GM19239 (cell line): ENCODE results near the gene BRSK2.

Experiments used
- DNase-seq: peaks from one replicate; pipeline ENCODE4 v3.0.0; 2011; ENCODE audit warnings: low spot score; ENCODE audit not compliant: insufficient read length
- FAIRE-seq: peaks from 2 replicates; lab custom pipeline; 2011; peaks lifted over from hg19 to GRCh38; lab: Jason Lieb, UNC

The BRSK2 gene

DNA sequence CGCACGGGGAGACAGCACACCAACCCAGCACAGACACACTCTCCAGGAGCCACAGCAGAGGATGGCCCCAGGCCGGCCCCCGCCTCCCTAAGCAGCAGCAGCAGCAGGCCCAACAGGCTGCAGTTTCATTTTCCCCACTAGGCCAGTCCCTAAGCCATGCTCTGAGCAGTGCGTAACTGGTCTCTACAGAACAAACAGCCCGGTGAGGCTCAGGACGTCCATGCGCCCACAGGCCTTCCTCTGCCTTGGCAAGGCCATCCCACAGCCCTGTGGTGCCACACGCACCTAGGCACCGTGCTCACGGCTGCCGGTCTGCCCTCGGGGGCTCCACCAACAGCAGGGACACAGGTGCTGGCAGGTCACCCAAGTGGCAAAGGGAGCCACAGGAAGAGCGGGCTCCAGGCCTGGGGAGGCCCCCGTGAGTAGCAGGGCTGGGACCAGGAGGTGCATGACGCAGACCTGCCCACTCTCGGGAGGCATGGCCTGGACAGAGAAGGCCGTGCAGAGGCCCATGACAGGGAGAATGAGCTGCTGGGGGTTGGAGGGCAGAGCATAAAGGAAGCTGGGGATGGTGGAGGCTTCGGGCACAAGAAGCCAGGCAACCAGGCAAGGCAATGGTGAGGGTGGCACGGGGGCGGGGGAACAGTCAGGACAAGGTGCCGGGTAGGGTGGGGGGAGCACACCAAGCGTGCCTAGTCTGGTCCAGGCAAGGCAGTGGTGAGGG is 98.3 kb downstream of the BRSK2 start:
- FAIRE-seq: no peak
- no peak for DNase-seq

DNA sequence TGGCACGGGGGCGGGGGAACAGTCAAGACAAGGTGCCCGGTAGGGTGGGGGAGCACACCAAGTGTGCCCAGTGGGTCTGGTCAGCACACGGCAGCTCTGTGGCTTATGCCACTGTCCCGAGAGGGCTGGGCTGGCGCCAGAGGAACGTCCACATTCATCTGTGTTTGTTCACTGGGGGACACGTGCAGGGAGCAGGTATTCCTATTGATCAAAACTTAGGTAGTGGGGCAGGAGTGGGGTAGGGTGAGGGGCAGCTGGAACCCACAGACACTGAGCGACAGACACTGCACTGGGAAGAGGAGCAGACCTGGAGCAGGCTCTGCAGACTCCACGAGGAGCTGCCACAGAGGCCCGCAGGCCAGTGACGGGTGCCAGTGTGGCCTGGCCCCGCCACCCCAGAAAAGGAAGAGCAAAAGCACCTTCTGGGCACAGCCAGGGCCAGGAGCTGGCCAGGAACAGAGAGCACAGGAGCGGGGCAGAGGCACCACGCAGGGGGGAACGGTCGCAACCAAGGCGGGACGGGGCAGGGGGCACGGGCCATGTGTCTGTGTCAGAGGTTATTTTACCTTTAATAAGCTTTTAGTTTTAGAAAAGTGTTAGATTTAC is 98.9 kb downstream of the BRSK2 start:
- FAIRE-seq (no peak), DNase-seq (no peak)

DNA sequence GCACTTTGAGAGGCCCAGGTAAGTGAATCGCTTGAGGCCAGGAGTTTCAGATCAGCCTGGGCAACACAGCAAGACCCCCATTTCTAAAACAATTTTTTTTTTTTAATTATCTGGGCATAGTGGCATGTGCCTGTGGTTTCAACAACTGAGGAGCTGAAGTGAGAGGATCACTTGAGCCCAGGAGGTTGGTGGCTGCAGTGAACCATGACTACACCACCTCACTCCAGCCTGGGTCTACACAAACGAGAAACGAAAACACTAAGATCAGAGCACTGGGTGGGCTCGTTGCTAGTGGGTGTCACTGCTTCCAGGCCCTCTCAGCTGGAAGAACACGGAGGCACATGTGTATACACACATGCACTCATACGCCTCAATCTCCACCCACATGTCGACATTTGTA is 100.9 kb downstream of the BRSK2 start:
- no peak for FAIRE-seq
- no peak for DNase-seq

DNA sequence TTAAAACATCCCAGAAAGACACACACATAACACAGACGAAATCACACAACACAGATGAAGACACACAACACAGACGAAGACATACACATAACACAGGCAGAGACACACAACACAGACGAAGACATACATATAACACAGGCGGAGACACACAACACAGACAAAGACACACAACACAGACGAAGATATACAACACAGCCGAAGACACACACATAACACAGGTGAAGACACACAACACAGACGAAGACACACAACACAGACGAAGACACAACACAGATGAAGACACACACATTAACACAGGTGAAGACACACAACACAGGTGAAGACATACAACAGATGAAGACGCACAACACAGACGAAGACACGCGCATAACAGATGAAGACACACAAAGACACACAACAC is 101.6 kb downstream of the BRSK2 start:
- no peak for FAIRE-seq
- no peak for DNase-seq

DNA sequence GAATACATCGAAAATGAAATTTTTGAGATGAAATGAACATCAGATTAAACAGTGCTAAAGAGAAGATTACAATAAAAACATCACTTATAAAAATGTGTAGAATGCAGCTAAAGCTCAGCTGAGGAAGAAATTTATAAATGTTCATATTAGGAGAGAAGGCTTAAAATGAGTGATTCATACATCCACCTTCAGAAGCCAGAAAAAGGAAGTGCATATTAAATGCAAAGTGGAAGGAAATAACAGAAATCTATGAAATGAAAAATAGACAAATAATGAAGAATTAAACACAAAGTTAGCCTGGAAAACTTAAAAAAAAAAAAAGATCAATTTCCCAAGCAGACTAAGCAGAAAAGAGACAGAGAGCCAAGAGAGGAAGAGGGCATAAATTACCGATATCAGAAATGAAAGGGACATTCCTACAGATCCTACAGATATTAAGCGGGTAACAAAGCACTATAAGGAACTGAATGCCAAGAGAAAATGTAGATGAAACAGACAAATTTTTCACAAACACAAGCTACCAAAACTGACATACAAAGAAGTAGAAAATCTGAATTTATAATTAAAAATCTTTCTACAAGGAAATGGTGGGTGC is 104.0 kb downstream of the BRSK2 start:
- no peak for FAIRE-seq
- no peak for DNase-seq

DNA sequence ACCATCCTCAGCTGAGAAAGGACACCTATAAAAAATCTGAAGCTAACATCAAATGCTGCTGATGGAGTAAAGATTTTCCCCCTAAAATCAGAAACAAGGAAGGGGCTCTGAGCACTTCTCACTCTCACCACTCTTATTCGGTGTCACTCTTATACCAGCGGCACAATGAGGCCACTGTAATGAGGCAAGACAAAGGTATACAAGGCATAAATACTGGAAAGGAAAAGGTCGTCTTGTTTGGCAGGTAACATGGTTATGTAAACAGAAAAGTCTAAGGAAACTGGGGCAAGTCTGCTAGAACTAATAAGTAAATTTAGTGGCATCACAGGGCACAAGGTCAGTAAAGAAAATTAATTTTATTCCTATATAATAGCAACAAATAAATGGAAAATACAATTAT is 104.9 kb downstream of the BRSK2 start:
- DNase-seq (no peak), FAIRE-seq (no peak)

DNA sequence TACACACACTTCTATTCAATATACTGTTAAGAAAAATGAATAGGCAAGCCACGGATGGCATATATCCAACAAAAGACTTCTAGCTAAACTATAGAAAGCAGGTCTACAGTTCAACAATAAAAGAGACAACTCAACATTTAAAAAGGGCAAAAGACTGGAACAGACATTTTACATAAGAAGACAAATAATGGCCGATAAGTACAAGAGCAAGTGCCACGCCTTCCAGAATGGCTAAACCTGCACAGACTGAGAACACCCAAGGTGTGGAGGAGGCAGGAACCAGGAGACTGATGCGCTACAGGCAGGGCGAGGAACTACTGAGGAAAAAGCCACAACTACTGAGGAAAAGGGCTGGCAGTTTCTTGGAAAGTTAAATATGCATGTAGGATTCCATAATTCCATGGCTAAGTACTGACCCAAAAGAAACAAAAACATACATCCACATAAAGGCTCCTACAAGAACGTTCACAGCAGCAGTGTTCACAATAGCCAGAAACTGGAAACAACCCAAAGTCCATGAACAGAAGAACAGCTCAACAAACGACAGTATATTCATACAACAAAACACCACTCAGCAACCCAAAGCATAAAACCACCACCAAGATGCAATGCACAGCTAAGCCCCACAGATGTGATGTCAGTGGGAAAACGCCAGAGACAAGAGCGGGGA is 106.5 kb downstream of the BRSK2 start:
- FAIRE-seq: no peak

DNA sequence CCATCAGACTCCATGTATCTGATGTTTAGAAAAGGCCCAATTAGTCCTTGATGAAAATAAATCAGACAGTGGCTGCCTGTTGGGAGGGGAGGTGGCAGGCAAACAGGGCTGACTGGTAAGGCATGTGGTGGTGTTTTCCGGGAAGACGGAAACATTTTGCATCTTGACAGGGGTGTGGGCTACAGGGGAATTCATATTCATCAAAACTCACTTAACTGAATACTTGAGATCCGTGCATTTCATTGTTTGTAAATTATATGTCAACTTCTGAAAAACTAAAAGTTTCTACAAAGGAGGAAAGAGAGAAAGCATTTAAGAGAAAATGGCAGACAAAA is 107.0 kb downstream of the BRSK2 start:
- DNase-seq (no peak), FAIRE-seq (no peak)

More for the DNA sequence above, 106.5 kb downstream of the BRSK2 start:
- no peak for DNase-seq

DNA sequence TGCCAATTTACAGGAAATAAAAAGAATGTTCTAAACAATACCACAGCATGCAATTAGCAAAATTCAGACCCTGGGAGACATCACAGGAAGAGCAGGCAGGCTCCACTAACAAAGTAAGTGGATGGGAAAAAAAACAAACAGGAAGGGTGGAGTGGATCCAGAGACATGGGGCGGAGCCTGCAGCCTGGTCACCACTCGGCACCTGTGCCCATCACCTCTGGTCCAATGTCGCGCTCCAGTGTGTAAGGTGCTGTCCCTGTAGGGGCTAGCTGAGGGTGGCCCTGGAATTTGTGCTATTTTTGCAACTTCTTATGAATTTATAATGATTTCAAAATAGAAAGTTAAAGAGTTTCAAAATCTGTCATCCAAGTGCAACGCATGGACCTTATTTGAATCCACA is 107.9 kb downstream of the BRSK2 start:
- no peak for FAIRE-seq
- no peak for DNase-seq

DNA sequence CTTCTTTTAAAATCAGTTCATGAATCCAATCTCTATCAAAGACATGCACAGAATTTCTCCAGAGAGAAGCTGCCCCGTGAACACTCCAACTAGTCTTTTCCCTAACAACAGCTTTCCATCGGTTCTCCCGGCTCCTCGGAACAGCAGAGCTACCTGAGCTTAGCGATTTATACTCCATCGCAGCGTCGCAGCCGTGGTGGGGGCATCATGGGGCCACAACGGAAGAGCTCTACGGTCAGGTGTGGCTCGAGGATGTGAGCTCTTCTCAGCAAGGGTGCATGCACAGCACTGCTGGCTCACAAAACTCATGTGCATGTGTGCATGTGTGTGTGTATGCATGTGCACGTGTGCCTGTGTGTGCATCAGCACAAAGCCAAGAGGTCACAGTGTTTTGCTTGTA is 108.5 kb downstream of the BRSK2 start:
- no peak for FAIRE-seq

DNA sequence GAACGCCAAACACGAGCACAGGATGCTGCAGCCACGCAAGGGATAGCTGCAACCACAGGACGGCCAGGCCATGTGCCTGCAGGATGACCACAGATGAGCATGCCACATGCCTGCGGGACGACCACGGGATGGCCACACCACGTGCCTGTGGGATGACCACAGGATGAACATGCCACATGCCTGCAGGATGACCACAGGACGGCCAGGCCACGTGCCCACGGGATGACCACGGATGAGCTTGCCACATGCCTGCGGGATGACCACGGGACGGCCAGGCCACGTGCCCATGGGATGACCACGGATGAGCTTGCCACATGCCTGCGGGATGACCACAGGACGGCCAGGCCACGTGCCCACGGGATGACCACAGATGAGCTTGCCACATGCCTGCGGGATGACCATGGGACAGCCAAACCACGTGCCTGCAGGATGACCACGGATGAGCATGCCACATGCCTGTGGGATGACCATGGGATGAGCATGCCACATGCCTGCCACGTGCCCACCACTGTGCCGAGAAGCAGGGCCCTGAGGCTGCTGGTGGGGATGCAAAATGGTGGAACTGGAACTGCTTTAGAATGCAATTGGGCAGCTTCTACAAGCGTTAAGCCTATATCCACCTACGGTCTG is 109.6 kb downstream of the BRSK2 start:
- DNase-seq: no peak
- FAIRE-seq: no peak

More for the DNA sequence above, 108.5 kb downstream of the BRSK2 start:
- no peak for DNase-seq

DNA sequence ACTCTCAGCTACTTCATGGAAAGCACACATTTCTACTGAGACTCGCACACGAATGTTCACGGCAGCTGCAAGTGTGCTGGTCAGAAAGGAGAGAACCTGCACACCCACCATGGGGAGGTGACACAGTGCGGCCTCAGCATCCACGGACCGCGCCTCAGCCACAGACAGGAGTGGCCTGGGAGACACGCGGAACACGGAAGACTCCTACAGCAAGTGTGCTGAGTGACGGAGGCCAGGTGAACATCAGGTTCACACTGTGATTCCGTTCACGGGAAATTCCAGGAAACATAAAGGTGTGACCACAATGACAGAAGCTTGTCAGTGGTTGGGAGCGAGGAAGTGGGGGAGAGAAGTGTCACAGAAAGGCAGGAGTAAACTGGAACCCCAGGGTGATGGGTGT is 110.2 kb downstream of the BRSK2 start:
- FAIRE-seq (no peak), DNase-seq (no peak)

DNA sequence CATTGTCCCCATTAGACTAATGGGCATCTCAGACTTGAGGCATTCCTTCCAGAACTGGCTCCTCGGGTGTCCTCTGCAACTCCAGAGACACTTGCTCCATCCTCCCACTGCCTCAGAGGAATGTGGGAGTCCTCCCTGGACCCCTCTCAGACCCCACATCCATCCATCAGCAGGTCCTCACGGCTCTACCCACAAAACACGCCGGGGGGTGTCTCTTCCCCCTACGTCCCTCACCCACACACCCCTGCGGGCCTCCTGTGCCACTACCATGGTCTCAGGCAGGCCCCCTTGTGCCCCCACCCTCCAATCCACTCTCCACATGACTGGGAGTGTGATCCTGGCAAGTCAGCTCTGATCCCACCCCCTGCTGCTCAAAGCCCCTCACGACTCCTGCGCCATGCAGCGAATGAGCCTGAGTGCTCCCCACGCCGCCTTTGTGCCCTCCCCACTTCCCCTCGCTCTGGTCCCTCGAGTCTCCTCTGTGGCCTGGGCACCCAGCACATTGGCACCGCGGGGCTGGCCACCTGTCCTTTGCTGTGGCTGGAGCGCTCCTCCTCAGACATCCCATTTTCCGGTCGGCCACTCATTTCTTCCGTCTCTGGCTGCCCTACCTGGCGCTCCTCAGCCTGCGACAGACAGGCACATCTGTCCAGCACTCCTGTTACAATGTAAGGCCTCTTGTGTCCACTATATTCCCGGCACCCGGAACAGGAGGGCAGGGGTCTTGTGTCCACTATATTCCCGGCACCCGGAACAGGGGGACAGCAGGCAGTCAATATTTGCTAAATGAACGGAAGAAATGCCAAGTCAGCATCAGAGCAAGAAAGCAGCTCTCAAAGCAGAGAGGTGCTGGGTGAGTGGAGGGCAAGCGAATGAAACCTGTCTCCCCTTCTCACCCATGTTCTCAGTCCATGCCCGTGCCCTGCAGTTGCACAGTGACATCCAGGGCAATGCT is 111.0 kb downstream of the BRSK2 start:
- no peak for FAIRE-seq

DNA sequence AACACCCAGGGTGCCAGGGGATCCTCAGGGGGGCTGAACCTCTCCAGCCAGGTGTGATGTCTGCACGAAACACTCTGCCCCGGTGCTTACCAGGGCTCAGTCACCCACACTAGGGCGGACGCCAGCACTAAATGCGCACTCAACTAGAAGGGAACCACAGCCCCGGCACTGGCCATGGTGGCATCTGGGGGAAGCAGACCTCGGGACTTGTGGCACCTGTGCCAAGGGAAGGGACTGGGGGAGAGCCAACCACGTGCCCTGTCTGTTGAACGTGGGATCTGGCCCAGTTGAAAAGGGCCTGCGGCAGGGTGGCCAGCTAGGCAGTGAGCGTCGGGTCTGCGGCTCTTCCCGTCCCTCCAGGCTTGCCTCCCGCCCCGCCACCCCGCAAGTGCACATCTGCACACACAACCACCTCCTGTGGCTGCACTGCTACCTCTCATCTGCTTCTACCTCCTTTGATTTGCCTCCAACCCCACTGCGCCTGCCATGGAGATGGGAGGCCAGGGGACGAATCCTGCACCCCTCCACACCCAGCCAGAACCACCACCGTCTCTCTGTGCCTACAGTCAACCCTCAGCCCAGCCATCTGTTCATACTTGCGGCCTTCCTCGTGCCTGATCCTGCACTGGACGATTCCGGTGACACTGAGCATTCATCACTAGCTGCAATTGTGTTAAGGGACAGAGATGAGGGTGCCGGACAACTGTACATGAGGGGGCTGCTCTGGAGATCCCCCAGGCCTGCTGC is 111.9 kb downstream of the BRSK2 start:
- no peak for DNase-seq
- FAIRE-seq: no peak

More for the DNA sequence above, 111.0 kb downstream of the BRSK2 start:
- no peak for DNase-seq

DNA sequence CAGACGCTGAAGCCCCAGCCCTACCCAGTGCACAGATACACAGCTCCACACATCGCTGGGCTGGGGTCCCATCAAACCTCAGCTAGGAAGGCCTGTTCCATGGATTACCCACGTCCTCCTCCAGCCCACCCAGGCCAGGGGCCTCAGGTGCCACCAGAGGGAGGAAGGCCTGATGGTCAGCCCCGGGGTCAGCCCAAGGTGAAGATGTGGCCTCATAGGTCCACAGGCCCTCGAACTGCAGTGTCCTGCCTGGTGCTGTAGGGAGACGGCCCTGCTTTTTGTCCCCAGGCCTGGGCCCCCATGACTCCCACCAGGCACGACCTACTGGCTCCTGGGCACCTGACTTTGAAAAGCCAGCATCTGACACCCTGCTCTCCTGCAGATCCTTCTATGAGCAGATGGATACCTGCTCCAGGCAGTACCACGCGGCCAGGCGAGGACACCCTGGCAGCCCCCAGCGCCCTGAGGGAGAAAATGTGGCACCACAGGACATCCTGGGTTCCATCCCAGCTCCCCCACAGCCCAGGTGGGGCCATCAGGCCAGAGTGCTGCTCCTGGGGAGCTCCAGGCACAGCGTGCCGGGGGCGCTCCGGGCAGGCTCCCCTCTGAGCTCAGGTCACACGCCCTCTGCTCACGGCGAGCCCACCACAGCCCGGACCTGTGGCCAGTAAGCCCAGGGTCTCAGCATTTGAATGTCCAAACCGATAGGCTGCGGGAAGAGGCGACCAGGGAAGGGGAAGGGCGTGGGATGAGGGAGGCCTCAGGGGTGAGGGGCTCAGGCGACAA is 112.6 kb downstream of the BRSK2 start:
- no peak for DNase-seq
- no peak for FAIRE-seq

DNA sequence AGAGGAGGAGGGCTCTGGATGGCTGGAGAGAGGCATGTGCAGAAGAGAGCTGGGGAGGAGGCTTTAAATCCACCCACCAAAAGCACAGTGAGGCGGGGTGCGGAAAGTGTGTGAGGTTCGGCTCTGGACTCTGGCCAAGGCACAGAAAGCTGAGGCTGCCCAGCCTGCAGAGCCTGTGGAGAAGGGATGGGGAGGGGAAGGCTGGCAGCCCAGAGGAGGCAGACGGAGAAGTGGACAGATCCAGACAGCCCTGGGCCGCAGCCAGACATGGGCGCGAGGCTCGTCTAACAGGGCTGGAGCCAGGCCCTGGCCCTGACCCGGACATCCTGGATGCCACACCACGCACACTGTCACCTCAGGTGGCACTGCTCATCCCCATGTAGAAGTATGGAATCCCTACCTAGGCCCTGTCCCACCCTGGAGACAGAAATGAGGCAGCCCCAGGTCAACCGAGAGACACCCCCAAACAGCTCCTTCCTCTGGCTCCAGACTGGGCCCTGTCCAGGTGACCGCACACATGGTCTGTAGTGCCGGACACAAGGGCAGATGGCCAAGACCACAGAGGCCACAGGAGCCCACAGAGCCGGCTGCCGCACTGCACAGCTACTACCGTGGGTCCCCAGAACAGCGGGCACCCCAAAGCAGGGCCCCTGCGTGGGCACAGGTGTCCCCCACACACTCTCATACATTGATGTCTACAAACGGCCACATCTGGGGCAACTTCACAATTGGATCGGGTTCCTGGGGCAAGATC is 113.4 kb downstream of the BRSK2 start:
- DNase-seq (no peak), FAIRE-seq (no peak)

DNA sequence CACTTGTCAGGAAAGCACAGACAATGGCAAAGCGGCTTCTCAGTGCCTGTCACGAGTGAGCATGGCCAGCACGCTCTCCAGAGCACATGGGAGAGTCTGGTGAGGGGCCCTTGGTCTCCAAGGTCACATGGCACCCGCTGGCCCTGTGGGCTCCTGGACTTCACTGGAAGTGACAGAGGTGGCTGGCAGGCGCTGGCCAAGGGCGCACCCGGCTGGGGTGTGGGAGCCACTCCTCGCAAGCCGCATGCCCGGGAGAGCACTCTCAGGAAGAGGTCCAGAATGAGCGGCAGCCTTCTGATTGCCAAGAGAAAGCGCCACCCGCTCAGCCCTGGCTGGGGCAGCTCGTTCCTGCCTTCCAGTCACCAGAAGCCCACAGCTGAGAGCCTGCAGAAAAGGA is 114.0 kb downstream of the BRSK2 start:
- DNase-seq (no peak), FAIRE-seq (no peak)

DNA sequence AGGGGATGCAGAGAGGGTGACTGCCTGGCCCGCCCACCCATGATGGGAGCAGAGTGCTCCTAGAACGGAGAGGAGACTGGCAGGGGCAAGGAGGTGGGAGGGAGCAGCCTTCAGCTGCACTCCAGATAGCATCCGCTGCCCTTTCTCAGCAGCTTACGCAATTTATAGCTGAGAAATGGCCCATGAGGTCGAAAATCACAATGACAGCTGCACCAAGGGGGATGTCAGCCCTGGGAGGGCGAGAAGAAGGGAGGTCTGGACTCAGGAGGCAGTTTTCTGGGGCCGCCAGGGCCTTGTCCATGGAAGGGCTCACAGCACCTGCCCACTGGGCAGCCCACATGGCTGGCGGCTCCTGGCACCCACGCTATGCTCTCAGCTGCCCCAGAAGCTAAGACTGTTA is 114.4 kb downstream of the BRSK2 start:
- no peak for DNase-seq
- FAIRE-seq: no peak
